ENCODE results near the gene AGER. TPM values are rescaled to one million over a fixed set of nuclear protein-coding genes. Genes with fewer than 3 reads are reported as not detected.

AGER gene
- total RNA-seq, 1 experiment from 2014 or later, result 14.3 TPM

DNA sequence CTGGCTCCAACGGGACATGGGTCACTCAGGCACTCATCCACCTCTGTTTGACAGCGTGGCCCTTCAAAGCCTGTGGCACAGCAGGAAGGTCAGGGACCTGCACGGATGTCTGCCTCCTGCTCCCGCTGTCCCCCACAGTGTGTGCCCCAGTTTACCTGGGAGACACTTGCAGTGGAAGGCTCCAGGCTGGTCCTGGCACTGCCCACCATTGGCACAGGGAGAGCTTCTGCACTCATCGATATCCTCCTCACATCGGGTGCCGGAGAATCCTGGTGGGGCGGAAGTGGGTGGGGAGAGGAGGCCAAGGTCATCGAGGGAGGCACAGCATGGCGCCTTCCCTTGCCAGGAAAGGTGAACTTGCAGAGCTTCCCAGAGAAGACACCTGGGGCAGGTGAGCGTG, 32.9 kb upstream of the AGER start:
- Histone ChIP-seq H3K79me2 (ENCODE audit: insufficient read depth, low read length) (no peaks in the 10 kb centered on the region), H3K4me1 (ENCODE audit: insufficient read depth, low read length) (no peaks in the 10 kb centered on the region), H3K9me3 (ENCODE audit: control insufficient read depth, low read depth, low read length) (no peaks in the 10 kb centered on the region), H3K27me3 (ENCODE audit: insufficient read depth, low read length) (no peaks in the 10 kb centered on the region), H3T11ph (ENCODE audit: low read length) (no peak overlapping the region), H4K20me1 (ENCODE audit: control insufficient read depth, insufficient read depth, insufficient read length) (no peaks in the 10 kb centered on the region), H3K23ac (ENCODE audit: insufficient read length, low read depth, low read length) (no peak overlapping the region), H2BK5ac (ENCODE audit: insufficient read length, low read length) (no peak overlapping the region), H3K4ac (ENCODE audit: low read depth, low read length) (no peak overlapping the region), H2BK12ac (ENCODE audit: insufficient read length, low read depth, low read length) (no peak overlapping the region), H3K14ac (ENCODE audit: insufficient read depth, low read length) (no peak overlapping the region; the same call in 1 of the 2 replicates), H3K9ac (ENCODE audit: extremely low read depth, insufficient read length, low read length) (no peak overlapping the region), H2AFZ (ENCODE audit: low read length) (no peak overlapping the region), H3K79me1 (ENCODE audit: insufficient read depth, low read depth, low read length, poor library complexity, severe bottlenecking) (no peaks in the 10 kb centered on the region), H3K27ac (ENCODE audit: insufficient read length, low read depth, low read length) (no peak overlapping the region), H2BK120ac (ENCODE audit: low read depth, low read length, poor library complexity, severe bottlenecking) (no peak overlapping the region), H3K18ac (ENCODE audit: insufficient read length, low read depth, low read length) (no peak overlapping the region), H4K91ac (ENCODE audit: insufficient read length, low read depth, low read length) (no peak overlapping the region), H3K4me2 (ENCODE audit: insufficient read depth, insufficient read length, low read length) (no peak overlapping the region), H3K23me2 (ENCODE audit: insufficient read length, low read depth, low read length, poor library complexity, severe bottlenecking) (peaks cover 3% of the 10 kb centered on the region), H3K56ac (ENCODE audit: insufficient read length, low read depth, low read length) (no peak overlapping the region), H2BK15ac (ENCODE audit: low read depth, low read length) (no peak overlapping the region), H4K8ac (replicated peaks; ENCODE audit: insufficient read length, low read depth, low read length) (no peak overlapping the region), H4K5ac (ENCODE audit: insufficient read length, low read depth, low read length) (no peak overlapping the region), H2BK20ac (ENCODE audit: low read depth, low read length, poor library complexity, severe bottlenecking) (no peak overlapping the region), H2AK5ac (ENCODE audit: insufficient read length, low read length) (no peak overlapping the region)
- TF ChIP-seq, protein P1, sequence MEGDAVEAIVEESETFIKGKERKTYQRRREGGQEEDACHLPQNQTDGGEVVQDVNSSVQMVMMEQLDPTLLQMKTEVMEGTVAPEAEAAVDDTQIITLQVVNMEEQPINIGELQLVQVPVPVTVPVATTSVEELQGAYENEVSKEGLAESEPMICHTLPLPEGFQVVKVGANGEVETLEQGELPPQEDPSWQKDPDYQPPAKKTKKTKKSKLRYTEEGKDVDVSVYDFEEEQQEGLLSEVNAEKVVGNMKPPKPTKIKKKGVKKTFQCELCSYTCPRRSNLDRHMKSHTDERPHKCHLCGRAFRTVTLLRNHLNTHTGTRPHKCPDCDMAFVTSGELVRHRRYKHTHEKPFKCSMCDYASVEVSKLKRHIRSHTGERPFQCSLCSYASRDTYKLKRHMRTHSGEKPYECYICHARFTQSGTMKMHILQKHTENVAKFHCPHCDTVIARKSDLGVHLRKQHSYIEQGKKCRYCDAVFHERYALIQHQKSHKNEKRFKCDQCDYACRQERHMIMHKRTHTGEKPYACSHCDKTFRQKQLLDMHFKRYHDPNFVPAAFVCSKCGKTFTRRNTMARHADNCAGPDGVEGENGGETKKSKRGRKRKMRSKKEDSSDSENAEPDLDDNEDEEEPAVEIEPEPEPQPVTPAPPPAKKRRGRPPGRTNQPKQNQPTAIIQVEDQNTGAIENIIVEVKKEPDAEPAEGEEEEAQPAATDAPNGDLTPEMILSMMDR (conservative IDR thresholded peaks at IDR 0.05), result no peak
- peaks cover 13% of the 10 kb centered on the region for H3K27me3 Mint-ChIP-seq (ENCODE audit: low read depth)
- no peak for DNase-seq
- H3K9me3 Mint-ChIP-seq, result no peaks in the 10 kb centered on the region; a peak in 1 of 5 replicates
- H3K4me3 Mint-ChIP-seq, result no peak overlapping the region
- WGBS (ENCODE audit: extremely low coverage, insufficient read length, low lambda C conversion rate), result no CpG with 5 or more reads among the region's 11 CpGs
- H3K27ac Mint-ChIP-seq, result no peak overlapping the region
- H3K36me3 Mint-ChIP-seq (ENCODE audit: insufficient read depth in 1 of 3, low read depth in 3 of 3), result peaks cover 0 to 1% (median 0%) of the 10 kb centered on the region in 3 experiments; a peak in 1 of 7 replicates
- H3K4me1 Mint-ChIP-seq, result peaks cover 1% of the 10 kb centered on the region in 2 experiments; a peak in 3 of 4 replicates
